Retina (tissue), 1 donor: Measurements from ENCODE around the gene CTSO.

Source experiments
- DNase-seq: peaks from one replicate; pipeline ENCODE4 v3.0.0-alpha.2; 2016

The CTSO gene, protein sequence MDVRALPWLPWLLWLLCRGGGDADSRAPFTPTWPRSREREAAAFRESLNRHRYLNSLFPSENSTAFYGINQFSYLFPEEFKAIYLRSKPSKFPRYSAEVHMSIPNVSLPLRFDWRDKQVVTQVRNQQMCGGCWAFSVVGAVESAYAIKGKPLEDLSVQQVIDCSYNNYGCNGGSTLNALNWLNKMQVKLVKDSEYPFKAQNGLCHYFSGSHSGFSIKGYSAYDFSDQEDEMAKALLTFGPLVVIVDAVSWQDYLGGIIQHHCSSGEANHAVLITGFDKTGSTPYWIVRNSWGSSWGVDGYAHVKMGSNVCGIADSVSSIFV

DNA sequence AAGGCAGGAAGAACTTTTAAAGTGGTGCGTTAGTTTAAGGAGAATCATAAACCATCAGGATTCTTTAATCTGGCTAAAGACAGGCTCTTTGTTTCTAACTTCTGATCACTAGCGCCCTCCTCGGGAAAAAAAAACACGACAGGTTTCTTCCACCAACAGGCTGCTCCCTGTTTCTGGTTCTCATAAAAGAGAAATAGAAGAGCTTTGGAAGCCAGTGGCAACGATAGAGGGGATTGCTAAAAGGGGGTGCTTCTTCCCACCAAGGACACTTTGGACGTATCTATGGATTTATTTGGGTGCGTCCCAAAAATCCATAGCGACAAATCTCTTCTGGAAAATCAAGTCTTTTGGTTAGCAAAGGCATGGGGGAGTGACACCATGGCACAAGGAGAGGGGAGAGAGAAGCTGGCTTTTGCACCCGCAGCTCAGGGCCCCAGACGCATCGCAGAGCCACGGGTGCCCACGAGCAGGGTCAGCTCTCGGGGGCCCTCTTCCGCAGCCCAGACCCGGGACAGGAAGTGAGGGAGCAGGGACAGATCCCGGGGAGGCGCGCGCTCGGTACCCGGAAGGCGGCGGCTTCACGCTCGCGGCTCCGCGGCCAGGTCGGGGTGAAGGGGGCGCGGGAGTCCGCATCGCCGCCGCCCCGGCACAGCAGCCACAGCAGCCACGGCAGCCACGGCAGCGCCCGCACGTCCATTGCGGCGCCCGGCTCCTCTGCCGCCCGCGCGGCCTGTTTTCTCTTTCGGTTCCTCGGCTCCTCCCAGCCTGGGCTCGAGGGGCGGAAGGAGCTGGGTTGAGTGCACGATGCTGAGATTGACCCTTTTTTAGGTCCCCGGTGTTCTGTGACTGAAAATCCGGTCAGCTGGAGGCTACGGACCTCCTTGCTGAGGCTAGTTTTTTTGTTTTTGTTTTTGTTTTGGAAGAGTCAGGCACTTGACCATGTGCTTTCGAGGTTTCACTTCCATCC, at the start of gene CTSO:
CTSO (minus strand) TSS at position 716 of the 967 bp plus-strand sequence; CDS start at position 697, 19 bp downstream.
- peak; percentile 90 for DNase-seq

DNA sequence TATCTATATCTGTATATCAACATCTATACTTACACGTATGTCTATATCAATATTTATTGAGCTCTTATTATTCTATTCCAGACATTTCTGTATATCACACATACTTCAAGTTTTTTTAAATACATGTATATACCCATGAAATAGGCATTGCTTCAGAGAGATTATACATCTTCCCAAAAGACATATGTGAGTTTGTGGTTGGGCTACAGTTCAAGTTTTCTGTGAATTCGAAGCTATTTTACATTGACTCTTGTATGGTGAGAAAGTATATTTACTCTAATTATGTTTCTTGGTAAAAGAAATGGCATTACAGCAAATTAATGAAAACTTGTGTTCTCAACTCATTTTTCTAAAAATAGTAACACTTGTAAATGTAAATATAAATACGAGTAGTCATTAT, 46.8 kb upstream of the CTSO start:
- DNase-seq = no peak

DNA sequence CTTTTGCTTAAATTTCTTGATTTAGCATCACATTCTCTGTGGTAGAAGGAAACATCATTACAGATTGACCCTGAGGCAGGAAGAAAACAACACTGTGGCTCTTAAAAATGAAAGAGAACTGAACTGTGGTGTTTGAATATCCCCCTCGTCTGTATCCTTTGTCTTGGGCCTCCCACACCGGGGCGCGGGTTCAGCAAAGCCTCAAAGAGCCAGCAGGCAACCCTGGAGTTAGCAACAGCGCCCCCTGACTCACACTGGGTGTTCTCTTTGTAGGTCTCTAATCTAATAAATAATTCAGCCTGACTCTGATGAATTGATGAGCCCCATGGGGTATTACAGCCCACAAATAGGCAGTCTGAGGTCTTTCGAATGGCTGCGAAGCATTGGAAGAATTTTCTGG, 46.1 kb upstream of the CTSO start:
- DNase-seq = peak; percentile 45

DNA sequence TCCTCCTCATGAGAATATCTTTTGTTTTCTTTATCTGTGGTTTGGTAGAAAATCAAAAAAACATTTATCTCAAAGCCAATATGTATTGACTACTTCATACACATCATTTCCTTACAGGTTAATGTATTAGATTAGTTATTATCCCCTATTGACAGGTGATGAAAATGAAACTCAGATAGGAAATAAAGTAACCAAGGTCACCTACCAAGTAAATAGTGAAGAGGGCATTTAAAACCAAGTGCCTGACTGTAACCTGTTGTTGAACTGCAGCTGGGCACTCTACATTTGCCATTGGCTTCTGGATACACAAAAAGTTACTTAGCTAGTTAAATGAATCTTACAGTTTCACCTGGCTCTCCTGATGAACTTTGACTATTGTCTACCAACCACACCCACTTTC, 41.4 kb upstream of the CTSO start:
- DNase-seq = no peak

DNA sequence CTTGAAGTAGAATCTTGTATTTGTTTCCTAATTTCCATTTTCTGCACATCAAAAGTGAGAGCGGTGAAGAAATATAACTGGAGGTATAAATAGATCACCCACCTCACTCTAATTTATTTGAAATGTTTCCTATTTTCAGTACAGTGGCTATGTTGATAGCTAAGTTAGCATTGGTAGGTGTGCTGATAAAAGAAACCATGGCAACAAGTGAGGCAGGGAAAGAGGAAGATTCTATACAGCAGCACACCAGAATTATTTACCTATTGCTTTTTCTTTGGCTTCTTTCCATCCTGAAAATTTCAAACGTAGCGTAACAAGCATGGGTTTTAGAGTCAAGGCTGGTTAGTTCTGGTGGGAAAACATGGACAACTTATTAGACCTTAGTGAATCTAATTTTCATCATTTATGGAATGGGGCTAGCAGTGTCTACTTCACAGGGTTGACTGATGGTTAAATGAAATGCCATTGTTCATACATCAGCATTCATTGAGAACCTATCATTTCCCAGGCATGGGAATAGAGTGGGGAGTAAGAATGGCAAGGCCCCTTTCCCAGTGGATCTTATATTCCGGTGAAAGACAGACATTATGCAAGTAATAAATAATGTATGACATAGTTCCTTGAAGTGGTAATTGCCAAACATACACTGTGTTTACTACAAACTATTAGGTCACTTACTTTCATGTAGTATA, 30.6 kb upstream of the CTSO start:
- DNase-seq = no peak

DNA sequence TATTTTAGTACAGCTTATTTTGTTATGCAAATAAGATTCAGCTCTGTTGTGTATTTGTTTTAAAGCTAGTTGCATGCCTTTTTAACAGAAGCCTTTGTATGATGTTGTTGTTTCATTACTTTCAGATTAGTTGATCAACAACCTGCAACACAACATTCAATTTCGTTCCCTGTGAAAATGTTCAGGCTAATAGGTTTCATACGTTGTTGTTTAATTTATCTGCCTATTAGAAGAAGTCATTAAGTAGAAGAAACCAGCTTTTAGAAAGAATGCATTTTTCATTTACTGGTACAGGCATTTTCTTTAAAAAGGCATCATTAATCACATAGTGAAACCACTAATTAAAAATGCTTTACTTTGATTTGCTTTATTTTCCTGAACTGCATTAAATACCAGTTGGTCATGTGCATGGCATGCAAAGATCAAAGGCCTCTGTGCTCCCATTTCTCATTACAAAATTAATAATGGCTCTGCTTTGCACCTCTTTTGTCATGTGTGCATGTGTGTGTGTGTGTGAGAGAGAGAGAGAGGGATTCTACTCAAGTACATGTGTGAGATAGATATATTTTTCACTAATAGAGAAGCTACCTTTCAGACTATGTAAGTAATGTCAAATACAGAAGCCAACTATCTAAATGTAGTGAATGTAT, 29.2 kb upstream of the CTSO start:
- DNase-seq = no peak

DNA sequence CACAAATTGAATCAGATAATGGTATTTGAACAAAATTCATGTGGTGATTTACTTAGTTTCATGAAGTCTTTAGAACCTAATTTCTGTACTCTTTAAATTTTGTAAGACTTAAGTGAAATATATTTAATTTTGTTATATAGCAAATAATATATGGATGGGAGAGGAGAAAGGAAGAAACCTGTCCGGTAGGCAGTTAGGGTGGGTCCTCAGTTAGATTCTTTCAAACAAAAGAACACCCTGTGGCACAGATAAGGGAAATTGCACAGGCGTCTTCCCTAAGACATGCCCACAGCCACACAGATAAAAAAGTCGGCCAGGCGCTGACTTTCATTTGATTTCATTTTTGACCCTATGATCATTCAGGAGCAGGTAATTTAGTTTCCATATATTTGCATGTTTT, 25.1 kb upstream of the CTSO start:
- DNase-seq = no peak

DNA sequence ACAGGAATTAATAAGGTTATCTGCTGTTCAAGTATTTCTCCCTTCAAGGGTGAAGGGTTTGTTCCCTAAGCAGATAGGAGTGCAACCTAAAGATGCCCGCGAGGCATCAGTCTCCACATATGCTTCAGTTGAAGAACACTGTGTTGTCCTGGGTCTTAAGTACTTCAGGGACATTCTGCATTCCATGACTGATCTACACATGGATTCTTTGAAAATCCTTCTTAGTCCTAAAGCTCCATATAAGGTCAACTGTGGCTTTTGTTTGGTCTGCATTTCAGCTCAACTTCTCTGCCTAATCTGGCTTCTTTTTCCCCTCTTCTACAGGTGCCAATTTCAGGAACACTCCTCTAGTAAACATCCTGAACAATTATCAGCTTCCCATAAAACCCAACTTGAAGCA, 21.8 kb upstream of the CTSO start:
- DNase-seq = no peak

DNA sequence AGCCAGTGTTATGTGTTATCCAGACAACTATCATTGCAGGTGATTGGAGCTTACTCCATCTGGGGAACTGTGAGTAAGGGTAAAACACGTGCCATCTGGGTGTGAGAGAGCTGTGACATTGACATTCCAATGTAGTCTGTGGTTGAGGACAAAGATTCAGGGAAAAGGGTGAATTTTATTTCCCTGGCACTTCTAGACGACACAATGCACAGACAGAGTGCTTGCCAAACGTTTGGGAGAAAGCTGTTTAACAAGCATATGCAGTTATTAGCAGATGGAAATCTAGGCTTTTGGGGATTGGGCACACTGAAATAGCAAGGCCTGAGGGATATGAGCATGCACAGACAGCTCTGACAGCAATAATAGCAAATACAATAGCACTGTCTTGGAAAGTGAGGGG, 21.3 kb upstream of the CTSO start:
- no peak for DNase-seq

DNA sequence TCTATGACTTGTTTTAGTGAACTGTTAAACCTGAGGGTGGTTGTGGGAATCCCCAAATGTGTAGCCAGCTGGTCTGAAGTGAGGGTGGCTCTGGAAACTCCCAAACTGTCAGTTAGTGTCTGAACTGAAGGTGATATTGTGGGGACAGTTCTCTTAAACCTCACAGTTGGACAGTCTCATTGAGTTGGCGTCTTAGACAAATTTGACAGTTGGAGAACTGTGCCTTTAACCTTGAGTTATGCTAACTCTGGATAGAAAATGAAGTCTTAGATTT, 20.7 kb upstream of the CTSO start:
- no peak for DNase-seq

DNA sequence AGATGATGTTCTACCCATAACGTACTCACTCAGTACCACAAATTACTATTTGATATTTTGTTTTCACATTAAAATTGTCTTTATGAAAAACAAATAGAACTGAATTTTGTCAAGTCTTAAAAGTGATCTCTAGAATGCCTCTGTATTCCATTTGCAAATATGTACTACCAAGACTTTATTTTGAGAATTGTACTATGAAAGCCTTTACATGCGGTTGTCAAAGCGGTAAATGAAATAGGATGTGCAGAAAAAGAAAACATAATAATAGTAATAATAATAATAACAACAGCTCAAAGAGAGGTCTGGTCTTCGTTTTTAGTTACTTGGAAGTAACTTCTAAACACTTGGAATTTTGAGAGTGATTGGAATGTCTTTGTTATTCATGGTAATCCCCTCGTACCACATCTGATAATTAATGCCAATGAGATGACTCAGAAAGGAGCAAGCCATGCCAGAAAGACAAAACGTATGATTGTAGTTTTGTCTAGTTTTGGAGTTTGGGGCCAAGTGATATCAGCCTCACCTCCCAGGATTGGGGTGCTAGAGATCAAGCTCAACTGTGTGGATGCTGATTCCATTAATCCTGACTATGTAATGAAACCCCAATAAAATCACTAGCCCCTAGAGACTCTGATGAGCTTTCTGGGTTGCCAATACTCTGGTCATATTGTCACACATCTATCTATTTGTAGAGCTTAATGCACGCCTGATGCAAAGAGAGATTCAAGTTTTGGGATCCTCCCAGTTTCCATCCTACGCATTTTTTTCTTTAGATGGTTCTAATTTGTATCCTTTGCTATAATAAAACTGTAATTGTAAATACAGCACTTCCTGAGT, 20.2 kb upstream of the CTSO start:
- DNase-seq = no peak

DNA sequence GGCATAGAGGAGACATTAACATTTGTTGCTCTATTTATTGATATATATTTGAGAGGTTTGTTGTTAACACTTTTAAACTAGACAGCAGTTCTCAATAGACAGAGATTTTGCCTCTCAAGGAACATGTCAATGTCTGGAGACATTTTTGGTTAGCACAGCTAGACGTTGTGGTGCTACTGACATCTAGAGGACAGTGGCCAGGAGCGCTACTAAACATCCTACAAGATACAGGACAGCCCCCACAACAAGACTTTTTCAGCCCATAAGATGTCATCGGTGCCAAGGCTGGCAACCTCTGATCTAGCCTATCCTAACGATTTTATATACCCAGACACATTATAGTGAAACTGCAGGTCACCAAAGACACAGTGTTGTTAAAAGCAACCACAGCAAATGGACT, 18.4 kb upstream of the CTSO start:
- DNase-seq = peak; percentile 15

DNA sequence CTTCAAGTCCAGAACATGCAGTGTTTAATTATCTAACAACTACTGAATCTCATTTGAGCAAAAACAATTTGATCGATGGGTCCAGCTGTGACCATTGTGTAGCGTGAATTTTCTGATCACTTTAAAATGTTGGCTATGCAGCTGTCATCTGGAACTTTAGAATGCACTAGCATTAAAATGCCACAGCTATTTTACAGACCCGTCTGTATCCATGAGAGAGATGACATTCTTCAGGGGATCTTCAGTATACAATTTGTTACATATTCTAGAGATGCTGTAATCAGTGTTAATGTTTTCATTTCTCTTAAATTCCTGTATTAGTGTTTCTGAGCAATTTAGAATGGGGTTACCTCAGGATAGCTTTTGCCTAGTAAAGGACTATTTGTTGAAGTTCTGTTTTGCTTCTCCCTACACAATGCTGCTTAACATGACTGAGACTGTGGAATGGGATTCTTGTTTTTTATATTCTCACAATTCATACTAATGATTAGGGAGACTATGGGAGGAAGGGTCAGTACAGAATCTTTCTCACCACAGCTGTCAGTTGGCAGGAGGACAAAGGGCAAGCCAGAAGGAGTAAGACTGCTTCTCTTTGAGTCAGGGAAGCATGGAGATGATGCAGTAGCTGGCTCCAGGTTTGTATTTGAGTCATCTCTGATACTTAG, 13.2 kb upstream of the CTSO start:
- no peak for DNase-seq

DNA sequence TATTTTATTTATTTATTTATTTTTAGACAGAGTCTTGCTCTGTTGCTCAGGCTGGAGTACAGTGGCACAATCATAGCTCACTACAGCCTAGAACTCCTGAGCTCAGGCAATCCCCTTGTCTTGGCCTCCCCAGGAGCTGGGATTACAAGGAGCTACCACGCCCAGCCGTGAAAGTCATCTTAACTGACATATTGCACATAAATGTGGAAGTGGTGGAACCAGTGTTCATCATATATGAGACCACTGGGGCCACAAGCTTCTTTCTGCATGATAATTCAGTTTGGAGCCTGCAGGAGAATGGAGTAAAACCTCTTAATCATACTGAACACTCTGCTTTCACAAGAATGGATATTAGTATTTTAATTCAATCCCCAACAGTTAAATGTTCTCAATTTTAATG, 12.5 kb upstream of the CTSO start:
- no peak for DNase-seq

DNA sequence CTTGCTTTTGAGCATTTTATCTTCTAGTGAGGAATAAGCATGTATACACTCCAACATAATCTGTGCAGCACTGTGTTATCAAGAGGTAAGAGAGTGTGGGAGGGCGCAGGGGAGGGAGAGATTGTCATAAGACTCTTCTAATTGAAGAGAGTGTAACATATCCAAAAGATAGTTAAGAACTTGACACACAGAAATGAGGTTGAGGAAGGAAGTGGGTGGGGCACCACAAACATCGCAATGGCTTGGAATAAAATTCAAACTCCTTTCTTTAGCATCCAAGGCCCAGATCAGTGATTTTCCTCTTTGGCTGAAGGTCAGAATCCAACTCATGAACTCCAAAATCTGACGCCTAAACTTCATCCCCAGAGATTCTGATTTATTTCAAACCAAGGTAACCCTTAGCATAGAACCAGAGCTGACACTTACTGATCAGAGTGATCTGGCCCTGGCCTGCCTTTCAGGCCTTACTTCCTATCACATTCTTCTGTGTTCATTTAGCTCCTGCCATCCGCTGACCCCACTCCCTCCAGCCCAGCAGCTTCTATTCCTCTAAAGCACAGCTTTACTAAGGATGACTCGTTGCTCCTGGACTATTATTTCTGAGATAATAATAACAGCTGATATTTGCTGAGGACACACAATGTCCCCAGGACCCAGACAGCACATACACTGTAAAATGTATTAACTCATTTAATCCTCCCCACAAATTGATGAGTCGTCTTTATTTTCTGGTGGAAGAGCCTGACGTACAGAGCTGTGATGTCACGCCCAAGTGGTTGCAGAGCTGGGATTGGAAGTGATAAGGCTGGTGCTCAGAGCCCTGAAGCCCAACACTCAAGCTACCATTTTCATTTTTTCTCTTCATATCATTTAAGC, 10.6 kb upstream of the CTSO start:
- DNase-seq = no peak

DNA sequence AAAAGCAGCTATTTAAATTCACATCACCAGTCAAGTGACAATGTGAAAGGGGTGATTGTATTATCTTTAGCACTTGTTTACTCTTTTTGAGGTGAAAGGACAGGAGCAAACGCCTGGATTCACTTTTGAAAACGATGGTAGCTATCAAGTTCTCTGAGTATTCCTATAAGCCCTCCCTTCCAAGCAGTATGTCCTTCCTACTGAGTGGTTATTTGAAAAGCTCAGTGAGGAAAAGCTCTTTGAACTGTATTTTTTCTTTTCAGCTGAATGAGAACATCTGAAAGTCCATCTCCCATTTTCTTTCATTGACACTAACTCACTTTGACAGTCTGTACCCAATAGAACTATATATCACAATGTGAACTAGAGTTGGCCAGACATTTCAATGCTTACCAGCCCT, 9.1 kb upstream of the CTSO start:
- DNase-seq = peak; percentile 65

DNA sequence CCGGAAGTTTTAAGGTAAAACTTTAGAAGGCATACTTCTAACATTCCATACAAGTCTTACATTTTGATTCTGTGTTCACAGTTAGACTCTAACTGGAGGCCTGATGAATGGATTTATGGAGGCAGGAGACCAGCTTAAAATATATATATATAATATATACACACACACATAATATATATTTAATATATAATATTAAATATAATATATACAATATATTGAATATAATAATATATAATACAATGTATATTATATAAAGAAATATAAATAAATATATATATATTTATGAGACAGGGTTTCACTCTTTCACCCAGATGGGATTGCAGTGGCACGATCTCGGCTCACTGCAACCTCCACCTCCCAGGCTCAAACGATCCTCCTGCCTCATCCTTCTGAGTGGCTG, 7.9 kb upstream of the CTSO start:
- no peak for DNase-seq

DNA sequence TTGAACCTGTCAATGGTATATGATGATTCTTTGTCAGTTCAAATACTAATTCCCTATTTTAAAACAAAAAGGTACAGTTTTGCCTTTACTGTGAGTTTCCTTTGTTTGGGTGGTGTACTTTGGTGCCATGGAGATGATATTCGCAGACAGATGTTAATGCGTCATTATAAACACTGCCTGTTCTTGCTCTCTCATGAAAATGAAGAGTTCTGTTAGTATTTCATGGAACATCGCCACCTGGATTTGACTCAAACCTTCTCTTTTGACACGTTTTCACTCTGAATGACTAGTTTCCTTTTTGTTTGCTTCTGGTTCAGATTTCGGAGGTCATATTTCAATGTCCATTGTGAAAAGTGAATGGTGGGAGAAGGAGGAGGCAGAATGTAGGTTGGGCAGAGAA, 6.9 kb upstream of the CTSO start:
- no peak for DNase-seq

DNA sequence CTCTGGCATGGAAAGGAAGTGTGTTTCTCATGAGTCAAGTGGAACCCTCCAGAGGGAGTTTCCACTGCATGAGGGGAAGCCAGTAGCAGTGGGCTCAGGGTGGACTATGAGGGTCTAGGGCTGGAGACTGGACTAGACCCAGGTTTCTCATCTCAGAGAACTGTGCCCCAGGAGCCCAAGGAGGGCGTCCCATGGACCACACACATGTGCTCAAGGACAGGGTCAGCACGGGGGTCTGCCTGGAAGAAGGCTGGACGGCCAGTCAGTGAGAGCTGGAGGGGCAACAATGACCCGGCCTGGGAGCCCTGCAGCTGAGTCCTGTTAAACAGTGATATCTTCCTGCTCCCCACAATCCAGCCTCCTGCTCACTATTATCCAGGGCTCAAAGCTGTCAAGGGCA, 5.8 kb upstream of the CTSO start:
- DNase-seq = no peak

DNA sequence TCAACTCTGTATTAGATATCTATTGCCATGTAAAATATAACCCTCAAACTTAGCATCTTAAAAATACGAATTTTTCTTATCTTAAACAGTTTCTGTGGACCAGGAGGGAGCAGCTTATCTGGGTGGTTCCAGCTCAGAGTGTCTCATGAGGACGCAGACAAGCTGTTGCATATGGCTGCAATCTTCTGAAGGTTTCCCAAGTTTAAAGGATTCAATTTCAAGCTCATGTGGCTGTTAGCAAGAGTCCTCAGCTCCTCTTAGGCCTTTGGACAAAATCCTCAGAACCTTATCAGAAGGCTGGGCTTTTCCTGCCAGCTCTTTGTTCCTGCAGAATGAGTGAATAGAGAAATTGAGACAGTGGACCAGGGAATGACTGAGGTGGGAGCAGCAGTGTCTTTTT, 2.8 kb upstream of the CTSO start:
- DNase-seq = no peak

DNA sequence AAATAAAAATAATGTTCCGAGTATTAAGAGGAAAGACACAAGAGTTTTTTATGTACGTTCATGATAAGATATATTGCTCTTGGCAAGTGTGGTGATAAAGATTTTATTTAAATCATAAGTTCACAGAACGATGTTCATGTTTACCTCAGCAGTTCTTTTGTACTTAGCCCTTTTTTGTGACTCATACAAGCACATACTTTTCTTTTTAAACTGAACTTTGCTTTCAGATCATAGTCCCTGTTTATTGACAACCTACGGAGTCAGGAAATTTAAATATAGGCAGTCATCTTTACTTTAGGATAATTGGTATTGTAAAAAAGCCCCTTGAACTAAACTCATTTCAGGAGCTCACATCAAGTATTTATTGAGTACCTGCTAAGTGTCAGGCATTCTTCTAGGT, 1.3 kb upstream of the CTSO start:
- DNase-seq = no peak
